ENCODE data around the gene GPC6.

GPC6 gene

GRCh38 chr13:93226623-93227279, at the start of gene GPC6:
TSS of gene GPC6 (plus strand) at chr13:93226807.
- in situ Hi-C loops (cut with MboI; ENCODE audit: low pct_unique_long_range_greater_than_20kb, low sequenced_read_pairs, unreplicated experiment) = no loop called here
- DNase-seq (ENCODE audit: low spot score) = no peak
- TF ChIP-seq CTCF (IDR thresholded peaks at IDR 0.05; ENCODE audit: extremely low read depth, insufficient read depth, missing control alignments) = no peak

GRCh38 chr13:93180356-93180969, 46.1 kb upstream of the GPC6 start:
- no peak for TF ChIP-seq CTCF (IDR thresholded peaks at IDR 0.05; ENCODE audit: extremely low read depth, insufficient read depth, missing control alignments)
- no peak for DNase-seq (ENCODE audit: low spot score)
- in situ Hi-C loops (cut with MboI; ENCODE audit: low pct_unique_long_range_greater_than_20kb, low sequenced_read_pairs, unreplicated experiment) = no loop called here

GRCh38 chr13:93182406-93182805, 44.2 kb upstream of the GPC6 start:
- in situ Hi-C loops (cut with MboI; ENCODE audit: low pct_unique_long_range_greater_than_20kb, low sequenced_read_pairs, unreplicated experiment) = no loop called here
- DNase-seq (ENCODE audit: low spot score) = no peak
- TF ChIP-seq CTCF (IDR thresholded peaks at IDR 0.05; ENCODE audit: extremely low read depth, insufficient read depth, missing control alignments) = no peak

GRCh38 chr13:93183302-93183701, 43.3 kb upstream of the GPC6 start:
- in situ Hi-C loops (cut with MboI; ENCODE audit: low pct_unique_long_range_greater_than_20kb, low sequenced_read_pairs, unreplicated experiment) = no loop called here
- DNase-seq (ENCODE audit: low spot score) = no peak
- TF ChIP-seq CTCF (IDR thresholded peaks at IDR 0.05; ENCODE audit: extremely low read depth, insufficient read depth, missing control alignments) = no peak

GRCh38 chr13:93190006-93190405, 36.6 kb upstream of the GPC6 start:
- in situ Hi-C loops (cut with MboI; ENCODE audit: low pct_unique_long_range_greater_than_20kb, low sequenced_read_pairs, unreplicated experiment) = no loop called here
- no peak for TF ChIP-seq CTCF (IDR thresholded peaks at IDR 0.05; ENCODE audit: extremely low read depth, insufficient read depth, missing control alignments)
- DNase-seq (ENCODE audit: low spot score) = no peak

- in situ Hi-C loops (cut with MboI; ENCODE audit: low pct_unique_long_range_greater_than_20kb, low sequenced_read_pairs, unreplicated experiment) = no loop called here
- no peak for DNase-seq (ENCODE audit: low spot score)
- no peak for TF ChIP-seq CTCF (IDR thresholded peaks at IDR 0.05; ENCODE audit: extremely low read depth, insufficient read depth, missing control alignments)
Observed at GRCh38 chr13:93193682-93194081, 32.9 kb upstream of the GPC6 start.
